Body of pancreas (tissue), 4 donors: Measurements from ENCODE around the gene MARCHF11.

ENCODE experiments used
- CTCF ChIP-seq, 7 experiments: fragments of 450-650 bp in 4 of 7; fragments of 200-600 bp in 3 of 7; sonication (generic) in 3 of 7; IDR thresholded peaks; one replicate each; pipeline ENCODE4 v1.5.1; 2016 to 2019; ENCODE audit warnings: antibody characterized with exemption in 7 of 7
- POLR2A ChIP-seq, 3 donors: fragments of 450-650 bp; IDR thresholded peaks; one replicate each; pipeline ENCODE4 v1.6.1; 2016; ENCODE audit warnings: antibody characterized with exemption in 3 of 3, mild to moderate bottlenecking in 2 of 3

- TF ChIP-seq CTCF (IDR thresholded peaks at IDR 0.05) (no peak), POLR2A (IDR thresholded peaks at IDR 0.05) (no peak)
Observed at GRCh38 chr5:16049761-16050160, 129.8 kb downstream of the MARCHF11 start.
